MM.1S (cell line): ENCODE data around the gene RPS23.

Source experiments
- DNase-seq: peaks from one replicate; pipeline ENCODE4 v3.0.0-alpha.2; 2015
- H2AFZ ChIP-seq: fragments of 300-600 bp; sonication (generic); 2 replicates; pipeline ENCODE4 v1.6.0; 2016; ENCODE audit warnings: antibody characterized with exemption, low read length
- H3F3A ChIP-seq: fragments of 300-600 bp; sonication (generic); 2 replicates; pipeline ENCODE4 v1.6.1; 2016; ENCODE audit warnings: mild to moderate bottlenecking, antibody characterized with exemption, low read length, moderate library complexity, mixed read lengths; ENCODE audit not compliant: insufficient read depth
- H3K27ac ChIP-seq: fragments of 300-600 bp; sonication (generic); 2 replicates; pipeline ENCODE4 v1.5.1; 2016; ENCODE audit warnings: mild to moderate bottlenecking, low read length
- H3K27me3 ChIP-seq: fragments of 300-600 bp; sonication (generic); replicated peaks from 2 replicates; pipeline ENCODE4 v1.6.0; 2016; ENCODE audit warnings: low read length; ENCODE audit not compliant: insufficient read depth
- H3K36me3 ChIP-seq: fragments of 300-600 bp; sonication (generic); replicated peaks from 2 replicates; pipeline ENCODE4 v1.6.1; 2016; ENCODE audit warnings: mild to moderate bottlenecking, low read length, mixed read lengths; ENCODE audit not compliant: insufficient read depth
- H3K4me1 ChIP-seq: fragments of 300-600 bp; sonication (generic); 2 replicates; pipeline ENCODE4 v1.6.1; 2016; ENCODE audit warnings: low read length, mixed read lengths
- H3K4me2 ChIP-seq: fragments of 300-600 bp; sonication (generic); 2 replicates; pipeline ENCODE4 v1.6.0; 2016; ENCODE audit warnings: low read depth, low read length
- H3K4me3 ChIP-seq: fragments of 300-600 bp; sonication (generic); 2 replicates; pipeline ENCODE4 v1.5.1; 2016; ENCODE audit warnings: low read length, mixed read lengths
- H3K79me2 ChIP-seq: fragments of 300-600 bp; sonication (generic); 2 replicates; pipeline ENCODE4 v1.6.1; 2016; ENCODE audit warnings: mixed run types, low read length, mixed read lengths
- H3K9ac ChIP-seq: fragments of 300-600 bp; sonication (generic); 2 replicates; pipeline ENCODE4 v1.6.1; 2016; ENCODE audit warnings: low read length, mixed read lengths
- H3K9me2 ChIP-seq: fragments of 300-600 bp; sonication (generic); replicated peaks from 2 replicates; pipeline ENCODE4 v1.6.1; 2016; ENCODE audit warnings: mild to moderate bottlenecking, low read length, mixed read lengths; ENCODE audit not compliant: insufficient read depth
- H3K9me3 ChIP-seq: fragments of 300-600 bp; sonication (generic); replicated peaks from 2 replicates; pipeline ENCODE4 v1.6.1; 2016; ENCODE audit warnings: mild to moderate bottlenecking, low read length, mixed read lengths; ENCODE audit not compliant: insufficient read depth
- H4K20me1 ChIP-seq: fragments of 300-600 bp; sonication (generic); 2 replicates; pipeline ENCODE4 v1.6.1; 2016; ENCODE audit warnings: mild to moderate bottlenecking, low read length, moderate library complexity, mixed read lengths; ENCODE audit not compliant: insufficient read depth
- EZH2 ChIP-seq: fragments of 300-600 bp; sonication (generic); optimal IDR thresholded peaks from 2 replicates; pipeline ENCODE3; 2017; ENCODE audit warnings: low read depth, mild to moderate bottlenecking, antibody characterized with exemption, low read length, mixed read lengths
- EZH2phosphoT487 ChIP-seq: fragments of 300-600 bp; sonication (generic); IDR thresholded peaks from 2 replicates; pipeline ENCODE4 v1.6.1; 2018; ENCODE audit warnings: antibody characterized with exemption, low read length
- TF ChIP-seq, protein P1 (sequence below): fragments of 300-600 bp; sonication (generic); IDR thresholded peaks from 2 replicates; pipeline ENCODE4 v1.5.1; 2016; ENCODE audit warnings: antibody characterized with exemption, low read length, mixed read lengths

RPS23 gene

GRCh38 chr5:82312373-82312856 is 34.3 kb upstream of the RPS23 start:
- Histone ChIP-seq H3K4me2 (no peak overlapping the region), H3K79me2 (no peaks in the 10 kb centered on the region), H3F3A (no peaks in the 10 kb centered on the region), H2AFZ (no peak overlapping the region), H3K4me1 (no peaks in the 10 kb centered on the region), H3K27me3 (no peaks in the 10 kb centered on the region), H3K4me3 (no peak overlapping the region), H3K9me2 (no peaks in the 10 kb centered on the region), H3K27ac (no peak overlapping the region), H3K9ac (no peak overlapping the region), H3K36me3 (no peaks in the 10 kb centered on the region), H4K20me1 (no peaks in the 10 kb centered on the region), H3K9me3 (no peaks in the 10 kb centered on the region)
- DNase-seq = peak; percentile 28
- TF ChIP-seq, protein P1, sequence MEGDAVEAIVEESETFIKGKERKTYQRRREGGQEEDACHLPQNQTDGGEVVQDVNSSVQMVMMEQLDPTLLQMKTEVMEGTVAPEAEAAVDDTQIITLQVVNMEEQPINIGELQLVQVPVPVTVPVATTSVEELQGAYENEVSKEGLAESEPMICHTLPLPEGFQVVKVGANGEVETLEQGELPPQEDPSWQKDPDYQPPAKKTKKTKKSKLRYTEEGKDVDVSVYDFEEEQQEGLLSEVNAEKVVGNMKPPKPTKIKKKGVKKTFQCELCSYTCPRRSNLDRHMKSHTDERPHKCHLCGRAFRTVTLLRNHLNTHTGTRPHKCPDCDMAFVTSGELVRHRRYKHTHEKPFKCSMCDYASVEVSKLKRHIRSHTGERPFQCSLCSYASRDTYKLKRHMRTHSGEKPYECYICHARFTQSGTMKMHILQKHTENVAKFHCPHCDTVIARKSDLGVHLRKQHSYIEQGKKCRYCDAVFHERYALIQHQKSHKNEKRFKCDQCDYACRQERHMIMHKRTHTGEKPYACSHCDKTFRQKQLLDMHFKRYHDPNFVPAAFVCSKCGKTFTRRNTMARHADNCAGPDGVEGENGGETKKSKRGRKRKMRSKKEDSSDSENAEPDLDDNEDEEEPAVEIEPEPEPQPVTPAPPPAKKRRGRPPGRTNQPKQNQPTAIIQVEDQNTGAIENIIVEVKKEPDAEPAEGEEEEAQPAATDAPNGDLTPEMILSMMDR = peak; percentile 84
- no peak for TF ChIP-seq EZH2

DNA sequence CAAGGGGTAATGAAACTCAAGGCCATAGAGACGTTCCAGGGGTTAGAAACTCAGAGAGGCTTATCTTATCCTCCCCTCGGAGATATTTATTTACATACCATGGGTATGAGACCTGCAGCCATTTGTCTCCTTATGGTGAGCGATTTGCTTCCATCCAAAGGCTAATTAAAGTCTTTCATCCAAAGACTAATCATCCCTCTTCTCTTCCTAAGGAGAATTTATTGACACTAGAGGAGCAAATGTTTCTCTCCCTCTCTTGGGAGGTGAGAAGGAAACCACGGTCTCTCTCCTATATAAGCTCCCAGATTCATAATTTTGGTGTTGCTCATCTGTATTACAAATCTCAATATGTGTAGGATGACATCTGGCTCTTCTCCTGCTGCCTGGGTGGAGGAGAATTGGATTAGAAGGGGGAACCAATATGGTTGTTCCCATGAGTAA is 31.0 kb upstream of the RPS23 start:
- Histone ChIP-seq H3K9me3 (no peaks in the 10 kb centered on the region), H3K79me2 (no peaks in the 10 kb centered on the region), H3K27me3 (no peaks in the 10 kb centered on the region), H4K20me1 (no peaks in the 10 kb centered on the region), H2AFZ (no peak overlapping the region), H3K36me3 (no peaks in the 10 kb centered on the region), H3F3A (no peaks in the 10 kb centered on the region), H3K4me3 (no peak overlapping the region), H3K9me2 (no peaks in the 10 kb centered on the region), H3K4me2 (no peak overlapping the region), H3K4me1 (no peaks in the 10 kb centered on the region), H3K9ac (no peak overlapping the region), H3K27ac (no peak overlapping the region)
- TF ChIP-seq, protein P1 = no peak
- TF ChIP-seq EZH2phosphoT487 (no peak), EZH2 (no peak)
- DNase-seq = no peak

DNA sequence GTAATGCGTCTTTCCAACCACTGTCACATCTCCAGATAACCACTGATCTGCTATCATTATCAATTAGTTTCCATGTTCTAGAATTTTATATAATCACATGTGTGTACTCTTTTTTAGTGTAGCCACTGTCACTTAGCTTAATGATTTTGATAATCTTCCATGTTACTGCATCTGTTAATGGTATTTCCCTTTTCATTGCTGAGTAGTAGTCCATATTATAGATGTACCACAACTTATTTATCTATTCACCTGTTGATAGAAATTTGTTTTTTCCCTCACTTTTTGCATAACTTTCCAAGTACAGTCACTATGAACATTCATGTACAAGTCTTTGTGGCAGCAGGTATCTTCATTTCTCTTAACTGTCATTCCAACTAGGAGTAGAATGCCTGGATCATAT is 30.3 kb upstream of the RPS23 start:
- Histone ChIP-seq H3F3A (no peaks in the 10 kb centered on the region), H3K27me3 (no peaks in the 10 kb centered on the region), H3K27ac (no peak overlapping the region), H3K9ac (no peak overlapping the region), H2AFZ (no peak overlapping the region), H3K4me1 (no peaks in the 10 kb centered on the region), H3K9me2 (no peaks in the 10 kb centered on the region), H3K4me3 (no peak overlapping the region), H3K79me2 (no peaks in the 10 kb centered on the region), H3K4me2 (no peak overlapping the region), H3K9me3 (no peaks in the 10 kb centered on the region), H4K20me1 (no peaks in the 10 kb centered on the region), H3K36me3 (no peaks in the 10 kb centered on the region)
- TF ChIP-seq, protein P1 = no peak
- TF ChIP-seq EZH2phosphoT487 = no peak
- no peak for TF ChIP-seq EZH2
- DNase-seq = no peak

GRCh38 chr5:82307451-82307850 is 29.3 kb upstream of the RPS23 start:
- Histone ChIP-seq H3K36me3 (no peaks in the 10 kb centered on the region), H3K27ac (no peak overlapping the region), H3K4me3 (no peak overlapping the region), H3K79me2 (no peaks in the 10 kb centered on the region), H3K4me1 (no peaks in the 10 kb centered on the region), H3K9me2 (no peaks in the 10 kb centered on the region), H3F3A (no peaks in the 10 kb centered on the region), H4K20me1 (no peaks in the 10 kb centered on the region), H3K9me3 (no peaks in the 10 kb centered on the region), H2AFZ (no peak overlapping the region), H3K27me3 (no peaks in the 10 kb centered on the region), H3K9ac (no peak overlapping the region), H3K4me2 (no peak overlapping the region)
- TF ChIP-seq EZH2 (no peak), EZH2phosphoT487 (no peak)
- TF ChIP-seq, protein P1 = no peak
- no peak for DNase-seq
